SK-N-DZ (cell line): ENCODE results near the gene SMYD2. TPM values are rescaled to one million over a fixed set of nuclear protein-coding genes. Genes with fewer than 3 reads are reported as not detected.

Experiments used
- DNase-seq: peaks from one replicate; pipeline ENCODE4 v3.0.0-alpha.2; 2015; ENCODE audit warnings: low spot score
- polyA plus RNA-seq, 2 experiments: library from polyadenylated mRNA; depleted of rRNA; stranded (reverse); fragments of >200 nt; gene quantifications; 2 replicates each; pipeline ENCODE4 v1.2.3, GENCODE V29; 2014

The SMYD2 gene
- 34.4 and 34.6 TPM in 2 replicates for polyA plus RNA-seq (2014; cell fraction: cytosol; rRNA removed)
- 75.3 and 87.8 TPM in 2 replicates for polyA plus RNA-seq (2014; cell fraction: nucleus; rRNA removed)

GRCh38 chr1:214281021-214281719 lies at the start of gene SMYD2:
Gene SMYD2 (plus strand): TSS chr1:214281159. CDS start chr1:214281255, 96 bp downstream.
- peak; percentile 71 for DNase-seq

- no peak for DNase-seq
These were observed 46.9 kb upstream of the SMYD2 start for GRCh38 chr1:214233856-214234634.

DNA sequence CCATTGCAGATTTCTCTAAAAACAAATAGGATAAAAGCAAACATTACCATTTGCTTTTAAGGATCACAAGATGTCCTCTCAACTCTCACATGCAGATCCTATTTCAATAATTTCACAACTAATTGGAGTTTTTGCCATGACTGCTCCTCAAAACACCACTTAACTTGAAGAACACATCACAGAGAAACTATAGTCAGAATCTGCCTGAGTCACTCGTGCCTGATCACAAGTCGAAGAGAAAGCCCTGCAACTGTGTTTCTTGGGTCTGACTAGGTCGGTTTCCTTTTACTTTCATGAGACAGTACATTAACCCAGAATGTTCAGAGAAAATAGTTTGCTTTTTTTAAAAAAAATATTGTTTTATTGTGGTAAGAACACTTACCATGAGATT lies 46.3 kb upstream of the SMYD2 start:
- DNase-seq = no peak

DNA sequence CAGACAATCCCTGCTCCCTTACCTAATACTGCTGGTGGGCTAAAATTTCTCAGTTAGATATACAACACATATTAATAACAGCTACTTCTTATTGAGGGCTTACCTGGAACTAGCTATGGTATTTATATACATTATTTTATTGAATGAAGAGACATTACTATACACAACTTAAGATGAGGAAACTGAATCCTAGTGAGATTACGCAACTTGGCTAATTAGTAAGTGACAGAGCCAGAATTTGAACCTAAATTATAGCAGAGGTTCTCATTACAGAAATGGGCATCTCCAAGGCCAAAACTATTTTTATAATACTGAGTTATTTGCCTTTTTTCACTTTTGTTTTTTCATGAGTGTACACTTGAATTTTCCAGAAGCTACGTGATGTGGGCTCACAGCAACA lies 44.5 kb upstream of the SMYD2 start:
- no peak for DNase-seq

DNA sequence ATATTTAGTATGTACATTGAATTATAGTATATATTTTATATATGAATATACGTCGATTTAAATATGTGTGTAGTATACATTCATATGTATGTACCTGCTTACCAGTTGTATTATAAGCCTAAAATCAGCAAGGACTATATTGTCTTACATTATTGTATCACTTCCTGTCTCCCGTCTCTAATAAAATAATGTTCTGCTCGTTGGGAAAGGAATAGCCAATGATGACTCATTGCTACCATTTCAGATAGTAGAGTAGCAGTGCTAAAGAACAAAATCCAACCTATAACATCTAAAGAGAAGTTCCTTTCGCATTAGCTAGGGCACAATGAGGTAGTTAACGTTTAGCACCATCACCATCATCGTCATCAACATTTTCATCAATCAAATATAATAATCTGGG lies 39.9 kb upstream of the SMYD2 start:
- no peak for DNase-seq

DNA sequence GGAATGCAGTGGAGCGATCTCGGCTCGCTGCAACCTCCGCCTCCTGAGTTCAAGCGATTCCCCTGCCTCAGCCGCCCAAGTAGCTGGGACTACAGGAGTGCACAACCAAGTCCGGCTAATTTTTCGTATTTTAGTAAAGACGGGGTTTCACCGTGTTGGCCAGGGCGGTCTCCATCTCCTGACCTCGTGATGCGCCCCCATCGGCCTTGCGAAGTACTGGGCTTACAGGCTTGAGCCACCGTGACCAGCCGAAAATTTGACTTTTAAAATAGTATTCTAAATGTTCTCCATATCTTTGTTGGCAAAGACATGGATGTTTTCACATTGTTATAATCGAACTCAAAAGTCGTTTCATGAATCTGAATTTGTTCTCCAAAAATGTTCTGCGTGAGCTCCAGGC lies 36.7 kb upstream of the SMYD2 start:
- no peak for DNase-seq

DNA sequence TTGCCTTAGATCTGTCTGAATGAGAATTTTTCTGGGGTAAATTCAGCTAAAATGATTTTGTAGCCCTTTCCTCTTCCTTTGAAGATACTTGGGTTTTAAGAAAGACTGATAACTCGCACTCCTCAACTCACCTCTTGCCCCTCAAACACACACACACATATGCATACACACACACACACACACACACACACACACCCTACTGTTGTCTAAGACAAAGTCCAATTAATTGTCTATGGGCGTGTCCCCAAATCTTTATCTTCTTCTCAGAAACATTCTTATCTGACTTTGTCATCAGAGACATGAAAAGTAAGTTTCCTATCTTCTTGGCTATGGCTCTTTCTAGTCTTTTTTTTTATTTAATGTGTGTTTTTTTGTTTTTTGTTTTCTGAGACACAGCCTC lies 36.1 kb upstream of the SMYD2 start:
- no peak for DNase-seq

- no peak for DNase-seq
These were observed 33.4 kb upstream of the SMYD2 start for GRCh38 chr1:214247501-214248041.

GRCh38 chr1:214248311-214249085 lies 32.5 kb upstream of the SMYD2 start:
- no peak for DNase-seq

GRCh38 chr1:214249651-214250050 lies 31.3 kb upstream of the SMYD2 start:
- DNase-seq = no peak

- no peak for DNase-seq
These were observed 29.6 kb upstream of the SMYD2 start for GRCh38 chr1:214251354-214251753.

DNA sequence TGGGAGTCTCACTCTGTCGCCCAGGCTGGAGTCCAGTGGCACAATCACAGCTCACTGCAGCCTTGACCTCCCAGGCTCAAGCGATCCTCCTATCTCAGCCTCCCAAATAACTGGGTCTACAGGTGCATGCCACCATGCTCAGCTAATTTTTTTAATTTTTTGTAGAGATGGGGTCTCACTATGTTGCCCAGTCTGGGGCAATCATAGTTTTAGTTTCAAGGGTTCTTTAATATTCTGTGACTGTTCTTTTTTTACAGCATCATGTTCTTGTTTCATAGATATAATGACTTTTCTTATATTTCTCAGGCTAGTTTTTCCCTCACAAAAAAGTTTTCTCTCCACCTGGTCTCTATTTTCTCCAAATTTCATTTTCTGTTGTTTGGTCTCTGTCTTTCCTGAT lies 25.4 kb upstream of the SMYD2 start:
- no peak for DNase-seq

- DNase-seq = no peak
These were observed 21.5 kb upstream of the SMYD2 start for GRCh38 chr1:214259353-214259977.

DNA sequence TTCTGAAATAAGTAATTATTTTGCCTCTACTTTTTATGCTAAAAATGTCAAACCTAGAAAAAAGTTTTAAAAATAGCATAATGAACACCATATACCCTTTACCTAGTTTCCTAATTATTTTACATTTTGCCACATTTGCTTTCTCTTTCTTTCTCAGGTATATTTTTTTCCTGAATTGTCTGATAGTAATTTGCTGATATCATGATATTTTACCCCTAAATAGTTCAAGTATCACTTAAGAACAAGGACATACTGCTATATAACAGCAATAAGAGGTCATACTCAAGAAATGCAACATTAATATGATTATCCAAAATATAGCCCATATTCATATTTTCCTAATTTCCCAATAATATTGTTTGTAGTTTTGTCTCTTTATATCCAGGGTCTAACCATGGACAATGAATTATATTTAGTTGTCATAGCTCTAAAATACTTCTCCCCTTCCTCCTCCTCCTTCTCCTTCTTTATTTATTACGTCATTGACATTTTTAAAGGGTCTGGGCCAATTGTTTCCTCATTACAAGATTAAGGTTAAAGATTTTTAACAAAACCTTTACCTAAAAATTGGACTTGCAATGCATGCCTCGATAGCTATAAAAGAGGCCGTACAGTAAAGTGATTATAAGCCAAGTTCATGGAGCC lies 20.3 kb upstream of the SMYD2 start:
- no peak for DNase-seq

DNA sequence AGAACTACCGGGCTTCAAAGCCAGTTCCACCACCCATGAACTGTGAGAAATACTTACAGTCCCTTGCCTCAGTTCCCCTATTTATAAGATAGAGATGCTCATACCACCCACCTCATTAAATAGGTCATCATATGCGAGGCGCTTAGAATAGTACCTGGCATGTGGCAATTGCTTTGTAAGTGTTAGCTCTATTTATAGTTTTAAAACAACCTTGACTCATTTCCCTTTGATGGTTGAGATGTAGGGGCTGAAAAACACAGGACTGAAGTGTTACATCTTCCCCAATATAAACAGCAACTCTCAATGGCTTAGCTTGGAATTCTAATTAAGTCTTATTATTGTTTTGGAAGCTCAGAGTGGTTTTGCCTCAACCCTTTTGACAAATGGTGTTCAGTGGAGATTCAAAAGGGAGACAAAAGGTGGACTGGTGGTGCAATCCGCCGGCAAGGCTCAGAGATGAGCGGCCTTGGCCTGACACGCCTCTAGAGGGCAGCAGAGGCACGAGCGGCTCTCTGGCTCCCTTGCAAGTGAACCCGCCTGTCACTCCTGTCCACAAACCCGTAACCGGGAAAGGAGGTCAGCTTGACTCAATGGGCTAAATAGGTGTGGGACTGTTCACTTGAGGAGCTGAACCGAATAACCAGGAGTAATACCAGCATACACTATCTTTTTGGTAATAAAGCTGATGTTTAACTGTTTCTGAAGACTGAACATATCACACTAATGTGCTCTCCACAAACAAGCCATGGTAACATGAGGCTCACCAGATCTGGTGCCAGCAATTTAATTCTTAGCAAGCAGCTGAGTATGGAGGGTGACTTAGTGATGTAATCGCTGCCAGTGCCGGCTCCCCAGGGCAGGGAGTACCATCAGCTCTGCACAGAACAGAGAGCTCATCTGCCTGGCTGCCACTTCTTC lies 19.5 kb upstream of the SMYD2 start:
- DNase-seq = peak; percentile 77

- no peak for DNase-seq
These were observed 16.8 kb upstream of the SMYD2 start for GRCh38 chr1:214264196-214264595.

DNA sequence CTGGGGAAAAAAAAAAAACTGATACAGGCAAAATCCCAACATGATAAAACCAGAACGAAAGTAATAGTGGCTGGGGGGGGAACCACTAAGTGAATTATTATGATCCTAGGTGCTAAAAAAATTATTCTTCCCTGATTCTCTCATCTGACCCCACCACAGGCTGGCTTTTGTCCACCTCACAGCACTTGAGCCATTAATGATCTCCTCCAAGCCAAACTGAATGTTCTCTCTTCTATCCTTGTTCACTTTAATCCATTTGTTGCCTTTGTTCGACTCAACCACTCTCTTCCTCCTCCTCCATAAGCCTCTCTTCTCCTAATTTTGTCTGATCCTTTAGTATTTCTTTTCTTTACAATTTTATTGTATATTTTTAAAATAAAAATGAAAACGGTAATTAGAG lies 16.0 kb upstream of the SMYD2 start:
- DNase-seq = no peak

- no peak for DNase-seq
These were observed 10.8 kb upstream of the SMYD2 start for GRCh38 chr1:214270097-214270650.

GRCh38 chr1:214271174-214271858 lies 9.6 kb upstream of the SMYD2 start:
- DNase-seq = no peak
